C4-2B (cell line): ENCODE measurements around the gene OR51G1.

ENCODE experiments used
- ZFX ChIP-seq: fragments of 450-650 bp; IDR thresholded peaks from 2 replicates; pipeline ENCODE4 v1.6.1; 2017
- TF ChIP-seq, protein P1 (sequence below): fragments of 450-650 bp; conservative IDR thresholded peaks from 2 replicates; pipeline ENCODE4 v1.5.1; 2017; ENCODE audit warnings: mild to moderate bottlenecking

GRCh38 chr11:4936745-4937144 lies 12.6 kb upstream of the OR51G1 start:
- TF ChIP-seq, protein P1, sequence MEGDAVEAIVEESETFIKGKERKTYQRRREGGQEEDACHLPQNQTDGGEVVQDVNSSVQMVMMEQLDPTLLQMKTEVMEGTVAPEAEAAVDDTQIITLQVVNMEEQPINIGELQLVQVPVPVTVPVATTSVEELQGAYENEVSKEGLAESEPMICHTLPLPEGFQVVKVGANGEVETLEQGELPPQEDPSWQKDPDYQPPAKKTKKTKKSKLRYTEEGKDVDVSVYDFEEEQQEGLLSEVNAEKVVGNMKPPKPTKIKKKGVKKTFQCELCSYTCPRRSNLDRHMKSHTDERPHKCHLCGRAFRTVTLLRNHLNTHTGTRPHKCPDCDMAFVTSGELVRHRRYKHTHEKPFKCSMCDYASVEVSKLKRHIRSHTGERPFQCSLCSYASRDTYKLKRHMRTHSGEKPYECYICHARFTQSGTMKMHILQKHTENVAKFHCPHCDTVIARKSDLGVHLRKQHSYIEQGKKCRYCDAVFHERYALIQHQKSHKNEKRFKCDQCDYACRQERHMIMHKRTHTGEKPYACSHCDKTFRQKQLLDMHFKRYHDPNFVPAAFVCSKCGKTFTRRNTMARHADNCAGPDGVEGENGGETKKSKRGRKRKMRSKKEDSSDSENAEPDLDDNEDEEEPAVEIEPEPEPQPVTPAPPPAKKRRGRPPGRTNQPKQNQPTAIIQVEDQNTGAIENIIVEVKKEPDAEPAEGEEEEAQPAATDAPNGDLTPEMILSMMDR, result no peak
- TF ChIP-seq ZFX, result no peak
